Measurements from ENCODE around the gene SYCP2. TPM values are rescaled to one million over a fixed set of nuclear protein-coding genes. Genes with fewer than 3 reads are reported as not detected.
"Not testable (repeated sequence)": the region's sequence is repeated elsewhere in the genome, so short reads cannot be mapped to it uniquely, and the experiment has no call there.

The SYCP2 gene
- total RNA-seq, 6 donors from 2014 or later, result 1.1 to 13.3 (median 2.0) TPM

- peaks cover 0 to 4% (median 1%) of the 10 kb centered on the region in 4 donors for H3K36me3 ChIP-seq
- no peaks in the 10 kb centered on the region for H3K4me1 ChIP-seq
- H3K27me3 ChIP-seq, result no peaks in the 10 kb centered on the region
- no peak overlapping the region for H3K4me3 ChIP-seq
- TF ChIP-seq EP300 (IDR thresholded peaks at IDR 0.05) (no peak), POLR2A (IDR thresholded peaks at IDR 0.05) (peak in 1 of 4 donors; percentile 11), POLR2AphosphoS5 (IDR thresholded peaks at IDR 0.05) (no peak), CTCF (IDR thresholded peaks at IDR 0.05) (no peak)
- 81 to 98% methylated on average over 2 to 4 of the region's 4 CpGs for WGBS, 2 donors
- no peaks in the 10 kb centered on the region for H3K9me3 ChIP-seq
- H3K27ac ChIP-seq, result no peak overlapping the region
- no peak for ATAC-seq (ENCODE audit: low FRiP score in 2 of 2)
- no peak for DNase-seq
Observed at GRCh38 chr20:59958626-59959025, 25.2 kb upstream of the SYCP2 start.

- Histone ChIP-seq H3K4me1 (no peaks in the 10 kb centered on the region), H3K27me3 (no peaks in the 10 kb centered on the region), H3K27ac (no peak within 1 kb of the TSS), H3K4me3 (no peak within 1 kb of the TSS), H3K36me3 (peaks cover 0 to 4% (median 1%) of the 10 kb centered on the region in 4 donors), H3K9me3 (no peaks in the 10 kb centered on the region)
- TF ChIP-seq POLR2A (IDR thresholded peaks at IDR 0.05) (no peak), CTCF (IDR thresholded peaks at IDR 0.05) (no peak), EP300 (IDR thresholded peaks at IDR 0.05) (no peak), POLR2AphosphoS5 (IDR thresholded peaks at IDR 0.05) (no peak)
- ATAC-seq (ENCODE audit: low FRiP score in 2 of 2) (no peak), DNase-seq (no peak)
- 80 to 90% methylated on average over 5 of the region's 5 CpGs for WGBS, 2 donors
Observed at GRCh38 chr20:59958123-59958522, 24.7 kb upstream of the SYCP2 start, which contains the start of gene CDH26. Gene CDH26 (plus strand): TSS chr20:59958423. CDS start chr20:59958727, 304 bp downstream.

- H3K27ac ChIP-seq; H3K27me3 ChIP-seq; ATAC-seq (ENCODE audit: low FRiP score in 2 of 2); H3K9me3 ChIP-seq; H3K4me3 ChIP-seq; DNase-seq; H3K36me3 ChIP-seq; H3K4me1 ChIP-seq: not testable (repeated sequence)
Observed at GRCh38 chr20:59957568-59957967, 24.1 kb upstream of the SYCP2 start.

GRCh38 chr20:59955131-59955796 is 21.8 kb upstream of the SYCP2 start:
- WGBS, 2 donors, result 82 to 85% methylated on average over 8 of the region's 8 CpGs
- Histone ChIP-seq H3K36me3 (peaks cover 0 to 10% (median 2%) of the 10 kb centered on the region in 4 donors), H3K4me1 (no peaks in the 10 kb centered on the region), H3K9me3 (no peaks in the 10 kb centered on the region), H3K4me3 (no peak overlapping the region), H3K27me3 (no peaks in the 10 kb centered on the region), H3K27ac (no peak overlapping the region)
- TF ChIP-seq EP300 (IDR thresholded peaks at IDR 0.05), result no peak
- no peak for TF ChIP-seq POLR2AphosphoS5 (IDR thresholded peaks at IDR 0.05)
- no peak for TF ChIP-seq POLR2A (IDR thresholded peaks at IDR 0.05)
- TF ChIP-seq CTCF (IDR thresholded peaks at IDR 0.05), result peak in 4 of 6 experiments; percentile 6 to 32 (median 26)
- no peak for DNase-seq
- peak in 1 of 2 donors; percentile 46 for ATAC-seq (ENCODE audit: low FRiP score in 2 of 2)

GRCh38 chr20:59954718-59955117 is 21.3 kb upstream of the SYCP2 start:
- ATAC-seq (ENCODE audit: low FRiP score in 2 of 2), result no peak
- H3K27me3 ChIP-seq, result no peaks in the 10 kb centered on the region
- DNase-seq, result no peak
- WGBS, 2 donors, result 85 to 100% methylated on average over 4 of the region's 4 CpGs
- H3K4me3 ChIP-seq, result no peak overlapping the region
- H3K9me3 ChIP-seq, result no peaks in the 10 kb centered on the region
- no peak for TF ChIP-seq POLR2AphosphoS5 (IDR thresholded peaks at IDR 0.05)
- no peak for TF ChIP-seq CTCF (IDR thresholded peaks at IDR 0.05)
- TF ChIP-seq POLR2A (IDR thresholded peaks at IDR 0.05), result no peak
- no peak for TF ChIP-seq EP300 (IDR thresholded peaks at IDR 0.05)
- H3K27ac ChIP-seq, result no peak overlapping the region
- peaks cover 0 to 15% (median 2%) of the 10 kb centered on the region in 4 donors for H3K36me3 ChIP-seq
- no peaks in the 10 kb centered on the region for H3K4me1 ChIP-seq
